ENCODE measurements around the gene USF1.

- TF ChIP-seq POLR2A (IDR thresholded peaks at IDR 0.05), result no peak
- no peak for TF ChIP-seq CTCF (IDR thresholded peaks at IDR 0.05 in 4 of 5, conservative IDR thresholded peaks at IDR 0.05 in 1 of 5)
Observed at GRCh38 chr1:161000736-161001480, 44.9 kb downstream of the USF1 start.

Measured in gastrocnemius medialis (tissue), 4 donors.